ENCODE data around the gene RSU1.

The RSU1 gene

GRCh38 chr10:16586358-16587138 lies 230.7 kb downstream of the RSU1 start:
- FAIRE-seq = no peak

DNA sequence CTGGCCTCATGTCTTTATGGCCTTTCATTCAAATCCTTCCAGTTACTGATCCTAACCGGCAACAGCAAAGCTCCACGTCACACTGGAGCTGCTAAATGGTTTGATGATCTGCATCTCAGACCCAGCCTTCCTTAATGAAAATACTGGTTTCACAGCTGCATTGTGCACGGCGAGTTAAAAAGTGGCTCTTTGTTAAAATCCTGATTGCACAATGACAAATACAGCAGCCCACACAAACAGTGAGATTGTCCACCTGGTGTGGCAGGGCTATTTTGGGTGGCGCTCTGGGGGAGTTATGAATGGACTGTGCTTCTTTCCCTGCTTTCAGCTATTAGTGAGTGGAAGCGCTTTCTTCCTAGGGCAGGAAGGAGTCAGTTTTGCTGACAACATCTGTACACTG lies 232.1 kb downstream of the RSU1 start:
- FAIRE-seq = no peak

DNA sequence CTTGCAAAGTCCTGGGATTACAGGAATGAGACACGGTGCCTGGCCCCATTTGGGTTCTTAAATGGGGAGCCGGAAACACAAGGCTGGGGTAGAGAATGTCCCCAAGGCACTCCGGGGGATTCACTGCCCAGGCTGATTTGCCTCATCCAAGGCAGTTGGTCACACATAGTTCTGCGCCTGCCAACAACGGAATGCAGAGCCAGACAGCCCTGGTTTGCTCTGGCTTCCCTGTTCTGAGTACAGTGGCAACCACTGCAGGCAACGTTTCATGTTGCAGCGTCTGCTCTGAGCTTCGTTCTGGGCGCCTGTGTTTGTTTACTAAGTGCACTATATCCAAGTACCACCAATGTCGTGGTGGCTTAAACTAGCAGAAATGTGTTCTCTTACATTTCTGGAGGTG lies 233.8 kb downstream of the RSU1 start:
- no peak for FAIRE-seq

- no peak for FAIRE-seq
These were observed 236.0 kb downstream of the RSU1 start for GRCh38 chr10:16581202-16581601.

DNA sequence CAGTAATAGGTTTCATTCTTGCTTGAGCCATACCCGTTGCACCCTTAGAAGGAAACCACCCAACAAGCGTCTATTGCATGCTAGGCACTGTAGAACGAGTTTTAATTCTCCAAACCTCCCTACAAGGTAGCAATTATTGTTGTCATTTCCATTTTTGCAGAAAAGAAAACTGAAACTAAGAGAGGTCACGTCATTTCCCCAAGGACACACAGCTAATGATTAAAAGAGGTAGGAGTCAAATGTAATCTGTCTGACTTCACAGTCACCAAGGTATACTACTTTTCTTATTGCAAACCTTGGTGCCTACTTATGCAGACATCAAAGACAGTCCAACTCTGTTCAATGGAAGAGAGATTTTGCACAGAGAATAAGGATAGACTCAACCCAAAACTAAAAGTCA lies 246.5 kb downstream of the RSU1 start:
- FAIRE-seq = no peak

DNA sequence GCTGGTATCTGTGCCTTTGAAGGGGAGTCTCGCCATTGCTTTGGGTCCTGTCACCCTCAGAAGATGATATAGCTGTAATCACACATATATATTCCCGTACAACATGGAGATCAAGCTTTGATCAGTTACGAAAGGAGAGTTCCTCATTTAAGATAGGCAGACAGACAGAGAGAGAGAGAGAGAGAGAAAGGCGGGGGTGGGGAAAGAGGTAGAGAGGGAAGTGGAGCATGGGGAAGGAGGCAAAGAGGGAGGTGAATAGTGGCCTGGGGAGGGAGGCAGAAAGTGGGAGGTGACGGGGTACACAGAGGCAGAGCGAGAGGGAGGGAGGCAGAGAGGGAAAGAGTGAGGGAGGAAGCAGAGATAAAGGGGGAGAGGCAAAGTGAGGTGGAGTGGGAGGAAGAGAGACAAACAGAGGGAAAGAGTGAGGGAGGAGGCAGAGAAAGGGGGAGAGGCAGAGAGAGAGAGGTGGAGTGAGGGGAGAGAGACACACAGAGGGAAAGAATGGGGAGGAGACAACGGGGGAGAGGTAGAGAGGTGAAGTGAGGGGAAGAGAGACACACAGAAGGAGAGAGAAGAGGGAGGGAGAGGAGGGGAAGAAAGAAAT lies 250.9 kb downstream of the RSU1 start:
- no peak for FAIRE-seq

DNA sequence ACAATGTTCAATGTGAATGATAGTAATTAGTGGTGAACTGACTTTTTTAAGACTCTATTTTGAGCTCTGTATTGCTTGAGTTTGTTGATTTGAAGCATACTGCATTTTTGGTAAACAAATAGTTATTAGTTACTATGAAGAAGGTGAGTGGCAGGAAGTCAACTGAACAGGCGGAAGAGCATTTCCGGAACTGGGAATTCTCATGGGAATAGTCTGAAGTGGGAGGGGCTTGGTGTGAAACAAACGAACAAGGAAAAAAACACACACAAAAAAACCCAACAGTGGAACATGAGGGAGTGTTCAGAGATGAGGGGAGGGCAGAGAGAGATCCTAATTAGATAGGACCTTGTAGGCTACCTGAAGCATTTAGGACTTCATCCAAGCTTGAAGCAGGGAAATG lies 251.6 kb downstream of the RSU1 start:
- FAIRE-seq = no peak

DNA sequence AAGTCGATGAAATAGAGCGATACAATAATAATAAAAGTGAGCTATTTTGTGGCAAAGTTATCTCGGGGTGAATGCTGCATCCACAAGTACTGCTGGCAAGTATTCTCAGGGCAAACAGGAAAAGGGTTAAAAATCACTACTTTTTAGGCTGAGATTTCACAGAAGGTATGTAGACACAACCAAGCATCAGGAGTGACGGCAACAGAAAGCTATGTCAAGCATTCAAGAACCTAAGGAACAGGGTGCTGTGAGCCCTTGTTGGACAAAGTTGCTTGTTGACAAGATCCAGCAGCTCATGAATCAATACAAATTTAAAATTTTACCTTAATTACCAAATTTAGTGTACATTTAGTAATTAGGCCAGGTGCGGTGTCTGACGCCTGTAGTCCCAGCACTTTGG lies 254.3 kb downstream of the RSU1 start:
- FAIRE-seq = no peak

DNA sequence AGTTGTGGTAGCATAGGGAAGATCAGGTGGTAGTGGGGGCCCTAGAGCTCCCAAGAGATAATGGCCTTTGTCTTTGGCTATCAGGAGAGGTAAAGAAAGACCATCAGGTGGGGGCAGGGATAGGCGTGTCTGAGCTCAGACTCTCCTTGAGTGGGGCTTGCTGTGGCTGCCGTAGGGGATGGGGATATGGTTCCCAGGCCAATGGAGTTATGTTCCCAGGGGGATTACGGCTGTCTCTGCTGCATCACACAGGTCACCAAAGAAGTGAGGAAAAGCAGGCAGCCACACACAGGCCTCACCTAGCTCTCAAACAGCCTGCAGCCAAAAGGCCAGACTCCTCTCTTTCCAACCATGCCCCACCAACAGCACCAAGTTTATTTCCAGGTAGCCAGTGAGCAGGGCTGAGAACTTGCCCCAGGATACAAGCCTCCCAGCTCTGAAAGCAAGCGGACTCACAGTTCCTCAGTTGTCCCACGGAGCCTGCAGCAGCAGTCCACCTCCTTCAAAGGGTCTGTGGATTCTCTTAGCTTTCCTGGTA lies 257.9 kb downstream of the RSU1 start:
- FAIRE-seq = no peak

GRCh38 chr10:16547973-16548372 lies 269.3 kb downstream of the RSU1 start:
- no peak for FAIRE-seq

DNA sequence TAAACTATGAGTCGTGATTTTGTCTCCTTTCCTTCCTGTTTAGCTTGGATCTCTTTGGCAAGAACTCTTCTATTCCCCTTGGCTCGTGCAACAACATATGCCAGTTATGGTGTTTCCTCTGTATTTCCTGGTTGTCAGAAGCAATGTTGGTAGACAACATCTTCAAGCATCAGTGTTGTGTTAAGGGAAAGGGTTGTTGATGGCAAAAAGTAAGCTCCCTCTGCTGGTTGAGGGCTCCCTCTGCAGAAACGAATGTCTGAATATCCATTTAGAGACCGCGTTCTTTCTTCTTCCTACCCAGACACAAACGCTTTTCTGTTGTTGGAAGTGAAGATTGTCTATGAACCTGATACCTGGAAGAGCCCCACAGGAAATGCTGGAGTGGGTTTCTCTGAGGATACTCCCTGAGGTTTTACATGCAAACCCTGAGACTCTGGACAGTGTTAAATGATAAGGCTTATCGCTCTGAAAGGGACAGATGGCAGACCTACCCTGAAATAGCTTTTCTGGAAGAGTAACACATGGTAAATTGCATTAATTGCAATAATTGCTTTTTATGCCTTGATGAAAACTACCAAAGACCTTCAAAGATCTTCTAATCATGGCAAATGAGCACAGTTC lies 272.0 kb downstream of the RSU1 start:
- FAIRE-seq = no peak

GRCh38 chr10:16544591-16544990 lies 272.6 kb downstream of the RSU1 start:
- FAIRE-seq = no peak

GRCh38 chr10:16544099-16544498 lies 273.1 kb downstream of the RSU1 start:
- FAIRE-seq = no peak

All from A204.1 (cell line).